Pancreas (tissue), 10 donors: ENCODE results near the gene ATRX. TPM values are rescaled to one million over a fixed set of nuclear protein-coding genes. Genes with fewer than 3 reads are reported as not detected.

Experiments
- ATAC-seq, 4 donors: fragments of 200-7000 bp; cut with Tn5 transposase; one replicate each; pipeline versions ENCODE4 v1.8.0 to v1.9.1; 2020; ENCODE audit warnings: mild to moderate bottlenecking in 4 of 4, moderate library complexity in 4 of 4
- DNase-seq, 6 donors: peaks; one replicate each; pipeline ENCODE4 v3.0.0-alpha.2; 2020
- FAIRE-seq: peaks from 2 replicates; lab custom pipeline; 2012; peaks lifted over from hg19 to GRCh38; lab: Jason Lieb, UNC
- H3K27ac ChIP-seq, 4 donors: fragments of 200-600 bp; sonication (generic); 1 replicate in 3 of 4; 2 replicates in 1 of 4; pipeline versions ENCODE4 v1.5.0 to v1.8.0; 2020
- H3K27me3 ChIP-seq, 4 donors: fragments of 200-600 bp; one replicate each; pipeline ENCODE4 v1.8.0; 2021
- H3K36me3 ChIP-seq, 3 donors: fragments of 200-600 bp; sonication (generic) in 1 of 3; one replicate each; pipeline versions ENCODE4 v1.5.0 to v1.8.0; 2020 to 2021
- H3K4me1 ChIP-seq, 3 donors: fragments of 200-600 bp; one replicate each; pipeline ENCODE4 v1.8.0; 2021
- H3K4me3 ChIP-seq, 4 donors: fragments of 200-600 bp; sonication (generic) in 2 of 4; one replicate each; pipeline versions ENCODE4 v1.5.0 to v1.8.0; 2020 to 2021
- H3K9me3 ChIP-seq, 4 donors: fragments of 200-600 bp; one replicate each; pipeline ENCODE4 v1.8.0; 2021
- WGBS, 2 donors: extraction: QIAGEN DNeasy Blood & Tissue Kit; methylation state at CpG; one replicate each; pipeline ENCODE4 v1.1.7; 2013; 5-methylcytosine and 5-hydroxymethylcytosine counted together
- intact Hi-C, 3 donors: fragments of 100-400 bp; cut with DNase I; formaldehyde crosslinking; loops; one replicate each; pipeline versions ENCODE4 v1.11.1 to v1.14.2; 2022
- polyA plus RNA-seq, 2 donors: library from polyadenylated mRNA; stranded (reverse); fragments of 200-250 nt; gene quantifications; one replicate each; pipeline ENCODE4 v1.2.3, GENCODE V29; 2013
- total RNA-seq, 6 donors: library from RNA; stranded (reverse); fragmentation: NEBNext Ultra II Directional in 4 of 6; extraction: Animal tissue kit (Norgen Biotek cat#: 25700) in 4 of 6; gene quantifications; one replicate each; pipeline versions ENCODE4 v1.2.1 to v1.2.4, GENCODE V29; 2021 to 2023
- TF ChIP-seq, protein P1 (sequence below), 4 donors: fragments of 200-600 bp; sonication (generic) in 3 of 4; IDR thresholded peaks; one replicate each; pipeline versions ENCODE4 v1.5.0 to v1.8.0; 2021; ENCODE audit warnings: antibody characterized with exemption in 4 of 4
- donor health status: healthy with polysubstance abuse.
- donor health status: DM: no; HTN: no; CAD: no; lungs with moderate emphysema.
- donor health status: DM: no; HTN: no; CAD: no.
- donor health status: control.
- donor health status: control.
- donor health status: Bipolar disorder and iron deficiency.
- donor health status: DM: yes; HTN: yes; CAD: no.
- donor health status: DM: no; HTN: no; CAD: no.
- donor health status: DM: no; HTN: no; CAD: no.
- donor health status: DM: yes; HTN: yes; CAD: no.

The ATRX gene
- total and polyA plus RNA-seq, 8 donors = 11.3 to 57.2 (median 41.5) TPM

DNA sequence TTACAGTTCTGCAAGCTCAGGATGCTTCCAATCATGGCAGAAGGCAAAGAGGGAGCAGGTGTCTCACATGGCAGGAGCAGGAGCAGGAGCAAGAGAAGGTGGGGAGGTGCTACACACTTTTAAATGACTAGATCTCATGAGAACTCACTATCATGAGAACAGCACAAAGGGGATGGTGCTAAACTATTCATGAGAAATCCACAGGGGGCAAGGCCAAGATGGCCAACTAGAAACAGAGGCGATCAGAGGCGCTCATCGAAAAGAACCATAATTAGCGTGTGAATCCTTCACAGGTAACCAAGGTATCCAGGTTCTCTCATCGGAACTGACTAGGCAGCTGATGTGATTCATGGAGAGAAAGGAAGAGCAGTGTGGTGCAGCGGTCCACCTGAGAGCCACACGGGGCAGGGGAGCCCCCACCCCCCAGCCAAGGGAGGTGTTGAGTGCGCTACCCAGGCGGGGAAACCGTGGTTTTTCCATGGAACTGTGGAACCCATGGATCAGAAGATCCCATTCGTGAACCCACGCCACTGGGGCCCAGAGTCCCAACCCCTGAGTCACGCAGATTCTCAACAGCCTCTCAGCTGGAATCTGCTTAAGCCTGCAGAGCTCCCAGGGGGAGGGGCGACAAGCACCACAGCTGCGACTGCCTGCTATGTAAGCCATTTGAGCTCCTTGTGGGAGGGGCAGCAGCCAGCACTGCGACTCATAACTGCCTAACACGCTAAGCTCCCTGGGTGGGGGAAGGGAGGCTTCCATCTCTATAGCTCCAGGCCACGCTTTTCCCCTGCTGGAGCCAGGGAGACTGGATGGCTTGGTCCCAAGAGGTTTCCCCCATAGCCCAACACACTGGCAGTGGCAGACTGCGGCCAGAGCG, 292.1 kb downstream of the ATRX start:
- no peak for ATAC-seq
- 57 to 61% methylated on average over 20 of the region's 20 CpGs for WGBS, 2 donors
- intact Hi-C loops = no loop called here

DNA sequence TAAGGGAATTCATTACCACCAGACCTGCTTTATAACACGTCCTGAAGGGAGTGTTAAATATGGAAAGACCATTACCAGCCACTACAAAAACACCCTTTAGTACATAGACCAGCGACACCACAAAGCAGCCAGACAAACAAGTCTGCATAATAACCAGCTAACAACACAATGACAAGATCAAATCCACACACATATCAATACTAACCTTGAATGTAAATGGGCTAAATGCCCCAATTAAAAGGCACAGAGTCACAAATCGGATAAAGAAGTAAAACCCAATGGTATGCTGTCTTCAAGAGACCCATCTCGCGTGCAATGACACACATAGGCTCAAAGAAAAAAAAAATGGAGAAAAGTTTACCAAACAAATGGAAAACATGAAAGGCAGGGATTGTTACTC, 302.0 kb downstream of the ATRX start:
- Histone ChIP-seq H3K4me1 (no peaks in the 10 kb centered on the region), H3K9me3 (no peaks in the 10 kb centered on the region), H3K27ac (no peak overlapping the region), H3K27me3 (no peaks in the 10 kb centered on the region), H3K36me3 (no peaks in the 10 kb centered on the region), H3K4me3 (no peak overlapping the region)
- intact Hi-C loops = no loop called here
- no peak for FAIRE-seq
- no peak for ATAC-seq
- 55 to 62% methylated on average over 5 of the region's 5 CpGs for WGBS, 2 donors
- DNase-seq = no peak
- TF ChIP-seq, protein P1, sequence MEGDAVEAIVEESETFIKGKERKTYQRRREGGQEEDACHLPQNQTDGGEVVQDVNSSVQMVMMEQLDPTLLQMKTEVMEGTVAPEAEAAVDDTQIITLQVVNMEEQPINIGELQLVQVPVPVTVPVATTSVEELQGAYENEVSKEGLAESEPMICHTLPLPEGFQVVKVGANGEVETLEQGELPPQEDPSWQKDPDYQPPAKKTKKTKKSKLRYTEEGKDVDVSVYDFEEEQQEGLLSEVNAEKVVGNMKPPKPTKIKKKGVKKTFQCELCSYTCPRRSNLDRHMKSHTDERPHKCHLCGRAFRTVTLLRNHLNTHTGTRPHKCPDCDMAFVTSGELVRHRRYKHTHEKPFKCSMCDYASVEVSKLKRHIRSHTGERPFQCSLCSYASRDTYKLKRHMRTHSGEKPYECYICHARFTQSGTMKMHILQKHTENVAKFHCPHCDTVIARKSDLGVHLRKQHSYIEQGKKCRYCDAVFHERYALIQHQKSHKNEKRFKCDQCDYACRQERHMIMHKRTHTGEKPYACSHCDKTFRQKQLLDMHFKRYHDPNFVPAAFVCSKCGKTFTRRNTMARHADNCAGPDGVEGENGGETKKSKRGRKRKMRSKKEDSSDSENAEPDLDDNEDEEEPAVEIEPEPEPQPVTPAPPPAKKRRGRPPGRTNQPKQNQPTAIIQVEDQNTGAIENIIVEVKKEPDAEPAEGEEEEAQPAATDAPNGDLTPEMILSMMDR (IDR thresholded peaks at IDR 0.05) = no peak

More for the DNA sequence above, 292.1 kb downstream of the ATRX start:
- Histone ChIP-seq H3K27ac (no peak overlapping the region), H3K36me3 (no peaks in the 10 kb centered on the region), H3K9me3 (no peaks in the 10 kb centered on the region), H3K27me3 (peaks cover 0 to 10% (median 0%) of the 10 kb centered on the region in 4 donors), H3K4me3 (no peak overlapping the region), H3K4me1 (no peaks in the 10 kb centered on the region)
- TF ChIP-seq, protein P1 (IDR thresholded peaks at IDR 0.05) = no peak
- DNase-seq (peak in 1 of 6 donors; percentile 25), FAIRE-seq (no peak)

DNA sequence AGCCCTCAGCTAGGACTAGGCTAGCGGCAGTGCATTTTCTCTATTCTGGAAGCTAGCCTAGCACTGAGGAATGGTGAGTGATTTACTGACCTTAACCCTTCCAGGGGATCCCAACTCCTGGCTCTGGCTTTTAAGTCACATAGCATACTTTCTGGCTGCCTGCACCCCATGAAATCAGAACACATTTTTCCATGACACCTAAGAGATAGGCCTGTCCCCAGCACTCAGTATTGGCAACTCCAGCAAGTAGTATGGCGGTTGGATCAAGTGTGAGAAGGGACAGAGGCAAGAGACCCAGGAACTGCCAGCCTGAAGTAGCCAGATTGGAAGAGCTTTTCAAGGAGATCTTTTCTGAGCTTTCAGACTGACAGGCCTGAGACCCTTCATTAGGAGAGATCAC, 330.6 kb downstream of the ATRX start:
- Histone ChIP-seq H3K4me3 (no peak overlapping the region), H3K9me3 (no peaks in the 10 kb centered on the region), H3K27ac (no peak overlapping the region), H3K36me3 (no peaks in the 10 kb centered on the region), H3K27me3 (peaks cover 0 to 5% (median 0%) of the 10 kb centered on the region in 4 donors), H3K4me1 (no peaks in the 10 kb centered on the region)
- TF ChIP-seq, protein P1 (IDR thresholded peaks at IDR 0.05) = no peak
- no peak for ATAC-seq
- WGBS, 2 donors = 86 to 87% methylated on average over 2 of the region's 2 CpGs
- intact Hi-C loops = no loop called here
- no peak for DNase-seq
- no peak for FAIRE-seq

Other genes starting within 250 kb of the ATRX start
- gene MAGT1, start 109.2 kb upstream of the ATRX start, total RNA-seq = 10 to 100 TPM; 26.1 to 51.3 (median 40.0) TPM
- 10 to 100 TPM in 1 of 2 donors, 1 to 10 TPM in 1; 7.4 to 17.4 TPM for gene MAGT1, start 109.2 kb upstream of the ATRX start, polyA plus RNA-seq
- gene COX7B, start 113.3 kb upstream of the ATRX start, total RNA-seq = 10 to 100 TPM; 36.7 to 83.4 (median 66.1) TPM
- gene COX7B, start 113.3 kb upstream of the ATRX start, polyA plus RNA-seq = 100 to 1,000 TPM; 221 to 295 TPM
- gene ATP7A, start 124.5 kb upstream of the ATRX start, total RNA-seq = 1 to 10 TPM; 3.9 to 7.8 (median 4.7) TPM
- 1 to 10 TPM; 1.3 to 1.8 TPM for gene ATP7A, start 124.5 kb upstream of the ATRX start, polyA plus RNA-seq
- gene PGAM4, start 183.4 kb upstream of the ATRX start, total RNA-seq = not detected
- not detected for gene PGAM4, start 183.4 kb upstream of the ATRX start, polyA plus RNA-seq